Right ventricle myocardium superior (tissue), 1 donor: ENCODE measurements around the gene P2RY14. TPM values are rescaled to one million over a fixed set of nuclear protein-coding genes. Genes with fewer than 3 reads are reported as not detected.
A peak's percentile ranks its signal among the peaks of the same experiment; 100 is the strongest.

ENCODE experiments used
- ATAC-seq: fragments of 200-7000 bp; cut with Tn5 transposase; one replicate; pipeline ENCODE4 v1.9.1; 2020; ENCODE audit warnings: mild to moderate bottlenecking; ENCODE audit not compliant: poor library complexity
- DNase-seq: peaks from one replicate; pipeline ENCODE4 v3.0.0-alpha.2; 2020
- intact Hi-C: fragments of 100-400 bp; cut with DNase I; formaldehyde crosslinking; loops from one replicate; pipeline ENCODE4 v1.11.2; 2022
- long read RNA-seq: library from polyadenylated mRNA; unstranded; transcript quantifications from one replicate; pipeline ENCODE4 v2.0.0, GENCODE V29; 2021
- total RNA-seq: library from RNA; stranded (reverse); fragmentation: NEBNext Ultra II Directional; extraction: Animal tissue kit (Norgen Biotek cat#: 25700); gene quantifications from one replicate; pipeline ENCODE4 v1.2.1, GENCODE V29; 2021
- donor health status: DM: no; HTN: yes; CAD: no; lungs with severe emphysema.

Gene P2RY14
- total RNA-seq = 3.6 TPM
- long read RNA-seq, partial matches to known transcripts = 0 of 4 reads
- long read RNA-seq, other reads (novel, unspliced or antisense) = 1 of 4 reads

DNA sequence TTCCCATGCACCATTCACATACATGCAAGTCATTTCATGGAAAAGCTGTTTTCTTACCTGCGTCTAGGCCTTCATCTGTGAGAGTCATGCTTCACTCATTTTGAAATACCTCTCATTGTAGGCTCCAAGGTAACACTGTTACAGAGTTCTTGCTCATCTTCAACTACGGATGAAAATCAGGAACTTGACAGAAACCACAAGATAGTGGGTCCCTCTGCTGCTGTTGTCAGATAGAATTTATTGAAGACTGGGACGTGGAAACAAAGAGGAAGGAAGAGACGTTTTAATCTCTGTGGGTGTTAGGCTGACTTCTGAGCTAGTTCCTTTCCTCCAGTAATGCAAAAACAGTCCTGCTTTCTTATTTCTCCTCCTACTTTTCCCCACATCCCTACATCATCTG lies at the start of gene P2RY14:
P2RY14 (minus strand) TSS at position 313 of the 400 bp plus-strand sequence. CDS start 64,226 bp downstream, outside the sequence.
- peak; percentile 59 for ATAC-seq
- no peak for DNase-seq
- intact Hi-C loops = no loop called here

DNA sequence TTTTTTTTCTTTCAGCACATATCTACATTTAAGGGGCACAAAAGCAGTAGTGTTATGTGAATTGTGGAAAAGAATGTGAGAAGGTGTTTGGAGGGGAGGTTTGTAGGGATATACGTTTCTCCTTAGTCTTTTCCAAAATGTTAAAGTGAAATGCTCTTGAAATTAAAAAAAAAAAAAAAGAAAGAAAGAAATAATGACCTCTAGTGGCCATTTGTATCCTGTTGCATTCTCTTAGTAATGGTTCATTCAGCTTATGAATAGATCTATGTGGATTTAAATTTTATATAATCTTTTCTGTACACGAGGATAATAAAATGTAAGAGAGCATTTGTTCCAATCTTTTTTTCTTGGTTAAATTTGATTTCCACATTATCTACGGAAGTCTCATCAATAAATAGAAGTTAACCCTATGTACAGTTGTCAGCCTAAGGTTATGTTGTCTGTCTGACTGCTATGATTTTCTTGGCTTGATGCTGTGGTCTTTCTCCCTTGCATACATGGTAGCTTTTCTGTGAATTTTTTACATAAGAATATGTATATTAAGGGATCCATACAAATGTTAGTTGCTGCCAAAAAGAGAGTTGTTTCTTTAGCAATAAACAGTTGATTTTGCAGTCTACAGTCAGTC lies 49.3 kb upstream of the P2RY14 start:
- ATAC-seq (peak; percentile 46), DNase-seq (no peak)
- intact Hi-C loops = no loop called here

DNA sequence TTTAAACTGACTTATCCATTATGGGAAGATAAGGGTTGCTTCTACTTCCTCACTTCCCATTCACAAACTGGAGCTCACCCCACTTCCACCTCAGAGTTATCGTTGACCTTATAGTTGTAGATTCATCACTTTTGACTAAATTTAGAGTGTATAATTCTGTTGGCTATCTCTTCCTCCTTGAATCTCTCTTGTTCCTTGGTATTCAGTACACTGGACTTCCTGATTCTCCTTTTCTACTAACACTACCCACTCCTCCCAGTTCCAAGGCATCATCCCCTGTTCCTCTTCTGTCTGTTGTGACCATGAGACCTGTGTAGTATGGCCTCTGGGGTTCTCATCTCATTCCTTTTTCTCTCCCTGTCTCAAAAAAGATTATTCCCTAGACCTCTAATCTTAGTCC lies 44.2 kb upstream of the P2RY14 start:
- intact Hi-C loops = no loop called here
- no peak for DNase-seq
- ATAC-seq = peak; percentile 43

DNA sequence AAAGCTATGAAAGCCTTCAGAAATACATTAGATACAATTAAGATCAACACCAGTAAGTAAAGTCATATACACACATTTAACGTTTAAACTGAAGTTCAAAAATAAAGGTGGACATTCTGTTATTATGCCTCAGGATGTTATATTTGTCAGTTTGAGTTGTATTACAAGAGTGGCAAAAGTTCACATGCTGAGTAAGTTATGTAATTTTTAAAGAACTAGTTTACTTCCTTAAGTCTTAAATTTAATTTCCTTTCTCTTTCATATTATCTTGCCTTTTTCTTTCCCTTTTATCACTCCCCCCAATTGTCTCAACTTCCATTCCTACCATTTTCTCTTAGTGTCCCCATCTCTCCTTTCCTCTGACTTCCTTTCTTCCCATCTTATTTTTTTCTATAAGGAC lies 43.2 kb upstream of the P2RY14 start:
- intact Hi-C loops = no loop called here
- no peak for ATAC-seq
- no peak for DNase-seq

DNA sequence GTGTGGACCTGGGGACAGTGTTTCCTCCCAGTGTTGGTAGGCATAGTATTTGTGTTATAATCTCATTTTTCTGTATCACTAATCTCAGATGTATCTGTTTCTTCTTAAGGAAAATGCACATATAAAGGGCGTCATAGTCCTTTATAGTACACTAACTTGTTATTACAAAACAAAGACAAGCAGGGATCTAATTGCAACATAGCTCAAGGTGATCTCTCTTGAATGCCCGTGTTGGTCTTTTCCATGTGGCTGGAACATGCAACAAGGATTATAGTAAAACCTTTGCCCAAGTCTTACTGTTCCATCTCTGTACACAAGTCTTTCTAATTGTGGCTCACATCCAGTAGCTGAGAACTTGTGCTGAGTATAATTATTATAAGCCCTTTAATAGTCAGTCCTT lies 41.8 kb upstream of the P2RY14 start:
- DNase-seq = no peak
- intact Hi-C loops = no loop called here
- no peak for ATAC-seq

DNA sequence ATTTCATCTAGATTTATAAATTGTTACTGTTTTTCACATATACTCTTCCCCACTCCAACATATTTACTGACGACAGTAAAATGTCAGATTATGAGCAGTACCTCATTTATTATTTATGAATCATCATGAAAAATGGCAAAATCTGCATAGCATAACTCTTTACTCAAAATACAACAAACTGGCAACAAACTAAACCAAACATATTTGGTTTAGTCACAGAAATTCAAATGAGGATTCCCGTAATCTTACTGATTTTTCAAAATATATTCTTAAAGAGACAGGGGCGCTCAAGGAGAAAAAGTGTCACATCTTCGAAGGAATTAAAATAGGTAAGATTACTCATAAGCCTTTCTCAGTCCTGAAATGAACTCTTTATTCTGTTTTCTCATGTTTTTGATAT lies 41.3 kb upstream of the P2RY14 start:
- no peak for ATAC-seq
- no peak for DNase-seq
- intact Hi-C loops = no loop called here

DNA sequence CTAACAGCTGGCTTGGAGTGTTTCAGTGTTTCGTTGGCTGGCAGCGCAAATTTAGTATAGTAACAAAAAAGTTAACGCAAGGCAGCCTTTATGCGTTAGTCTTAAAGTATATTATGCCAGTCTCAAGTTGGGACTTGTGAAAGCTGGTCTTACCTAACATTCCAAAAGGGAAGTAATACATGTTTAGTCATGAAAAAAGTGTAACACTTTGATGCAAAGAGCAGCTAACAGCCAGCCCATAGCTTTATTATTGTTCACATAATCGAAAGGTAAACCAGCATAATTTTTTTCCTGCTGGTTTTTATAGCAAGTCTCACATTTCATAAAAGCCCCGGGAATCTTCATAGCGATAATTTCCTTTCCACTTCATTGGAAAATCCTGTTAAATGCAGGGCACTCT lies 40.6 kb upstream of the P2RY14 start:
- ATAC-seq = no peak
- no peak for DNase-seq
- intact Hi-C loops = no loop called here

DNA sequence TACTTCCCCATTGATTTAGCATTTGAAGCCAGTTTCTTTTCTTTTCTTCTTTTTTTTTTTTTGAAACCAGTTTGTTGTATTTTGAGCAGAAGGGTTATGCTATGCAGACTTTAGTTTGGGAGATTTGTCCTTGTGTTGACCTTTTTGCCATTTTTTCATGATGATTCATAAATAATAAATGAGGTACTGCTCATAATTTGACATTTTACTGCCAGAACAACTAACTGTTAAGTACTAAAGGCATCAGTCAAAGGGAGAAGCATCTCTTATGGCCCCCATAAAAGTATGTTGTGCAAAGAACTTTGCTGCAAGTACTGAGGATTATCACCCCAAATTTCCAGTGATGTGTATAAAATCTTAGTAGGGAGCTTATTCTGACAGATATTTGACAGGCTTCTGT lies 40.0 kb upstream of the P2RY14 start:
- ATAC-seq (no peak), DNase-seq (no peak)
- intact Hi-C loops = no loop called here

DNA sequence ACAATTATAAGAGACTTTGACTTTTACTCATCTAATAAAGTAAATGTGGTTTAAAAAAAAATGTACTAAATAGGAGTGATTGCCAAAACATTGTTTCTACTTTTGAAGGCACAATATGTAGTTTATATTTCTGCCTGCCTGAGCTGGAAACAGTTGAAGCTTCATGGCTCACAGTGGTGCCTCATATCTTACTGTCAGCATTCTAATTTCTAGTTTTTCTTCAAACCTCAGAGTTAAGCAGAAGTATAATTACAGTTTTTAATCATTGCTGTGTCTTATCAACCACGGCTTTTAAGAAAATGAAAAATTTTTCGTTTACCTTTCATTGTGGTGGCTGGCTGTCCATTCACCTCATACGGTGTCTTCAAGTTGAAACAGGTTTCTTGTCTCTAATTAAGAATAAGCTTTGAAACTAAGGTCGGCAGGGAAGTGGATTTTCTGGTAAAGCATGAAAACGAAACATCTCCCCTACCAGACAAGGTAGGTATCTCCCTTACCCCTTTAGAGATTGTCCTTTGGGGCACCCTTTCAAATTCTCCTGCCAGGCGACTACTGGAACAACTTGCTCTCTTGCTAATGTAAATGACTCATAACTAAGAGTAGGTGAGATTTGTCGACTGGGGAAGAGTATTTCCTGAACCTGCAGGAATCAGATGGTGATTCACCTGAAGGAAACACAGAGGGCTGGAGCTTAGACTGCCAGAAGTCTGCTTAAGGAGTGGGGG lies 38.1 kb upstream of the P2RY14 start, which contains the start of gene GPR87:
GPR87 (minus strand) TSS at position 554 of the 725 bp plus-strand sequence. CDS start 16,720 bp downstream, outside the sequence.
- ATAC-seq = no peak
- intact Hi-C loops = no loop called here
- no peak for DNase-seq

DNA sequence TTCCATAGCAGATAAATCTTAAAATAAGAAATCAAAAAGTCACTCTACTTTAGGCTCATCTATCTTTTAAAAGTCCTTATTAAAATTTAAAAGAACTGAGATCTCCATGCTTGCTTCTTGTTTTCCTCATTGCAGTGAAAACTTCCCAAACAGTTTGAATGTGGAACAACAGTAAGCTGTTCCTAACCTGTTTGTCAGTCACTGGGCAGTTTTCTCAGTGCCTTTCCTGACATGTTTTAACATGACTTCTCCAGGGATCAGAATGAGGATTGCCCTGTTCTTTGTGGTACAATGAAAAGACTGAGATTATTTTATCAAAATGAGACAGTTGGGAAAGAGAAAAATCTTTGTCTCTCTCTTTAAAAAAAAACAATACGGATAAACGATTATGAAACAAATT lies 37.5 kb upstream of the P2RY14 start:
- ATAC-seq = no peak

DNA sequence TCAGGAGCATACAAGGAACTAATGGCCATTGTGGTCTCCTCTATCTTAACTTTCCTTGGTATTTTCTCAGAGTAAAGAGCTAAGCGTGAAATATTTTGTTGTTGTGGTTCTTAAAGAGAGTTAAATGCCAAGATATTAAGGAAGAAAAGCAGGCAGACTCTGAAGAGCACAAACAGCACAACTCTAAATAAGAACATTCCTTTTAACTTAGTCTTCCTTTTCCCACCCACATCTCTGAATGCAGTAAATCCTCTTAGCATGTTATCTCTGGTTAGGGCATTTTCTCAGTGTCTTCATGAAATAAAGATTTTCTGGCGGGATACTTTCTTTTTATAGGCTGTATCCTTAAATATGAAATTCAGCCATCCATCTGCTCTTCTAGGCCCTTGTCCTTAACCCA lies 36.8 kb upstream of the P2RY14 start:
- intact Hi-C loops = no loop called here
- DNase-seq (no peak), ATAC-seq (no peak)

More for the DNA sequence above, 37.5 kb upstream of the P2RY14 start:
- intact Hi-C loops = no loop called here
- no peak for DNase-seq

DNA sequence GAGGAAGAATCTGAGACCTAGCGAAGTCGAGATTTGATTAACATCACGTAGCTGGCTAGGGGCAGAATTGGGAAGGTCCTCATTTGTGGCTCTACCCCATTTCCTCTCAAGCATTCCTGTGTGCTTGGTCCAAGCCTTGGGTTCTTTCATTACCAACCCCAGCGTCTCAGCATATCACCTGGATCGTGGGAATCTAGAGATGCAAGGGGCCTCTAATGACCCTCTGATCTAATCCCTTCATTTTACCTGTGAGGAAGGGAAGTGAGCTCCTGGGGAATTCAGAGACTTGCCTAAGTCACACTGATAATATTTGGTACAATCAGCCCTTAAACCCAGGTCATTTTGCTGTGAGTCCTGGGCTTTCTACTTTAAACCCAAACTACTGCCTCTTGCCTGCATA lies 36.3 kb upstream of the P2RY14 start:
- DNase-seq = no peak
- intact Hi-C loops = no loop called here
- ATAC-seq = no peak

DNA sequence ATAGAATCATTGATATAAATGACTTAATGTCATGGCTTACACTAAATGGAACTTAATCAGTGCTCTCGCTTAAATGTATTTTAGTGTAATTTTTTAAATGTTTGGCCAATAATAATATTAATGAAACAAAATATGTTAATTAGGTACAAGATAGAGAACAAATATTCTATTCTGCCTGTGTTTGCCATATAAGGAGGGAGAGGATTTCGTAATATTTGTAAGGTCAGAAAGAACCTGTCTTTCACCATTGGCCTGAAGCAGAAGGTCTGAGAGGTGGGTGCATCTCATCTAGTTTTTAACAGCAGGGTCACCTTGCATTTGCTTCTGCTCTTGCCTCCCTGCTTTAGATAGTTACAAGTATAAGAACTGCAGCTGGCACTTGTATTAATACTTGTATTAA lies 35.8 kb upstream of the P2RY14 start:
- intact Hi-C loops = no loop called here
- ATAC-seq = no peak
- DNase-seq = no peak

DNA sequence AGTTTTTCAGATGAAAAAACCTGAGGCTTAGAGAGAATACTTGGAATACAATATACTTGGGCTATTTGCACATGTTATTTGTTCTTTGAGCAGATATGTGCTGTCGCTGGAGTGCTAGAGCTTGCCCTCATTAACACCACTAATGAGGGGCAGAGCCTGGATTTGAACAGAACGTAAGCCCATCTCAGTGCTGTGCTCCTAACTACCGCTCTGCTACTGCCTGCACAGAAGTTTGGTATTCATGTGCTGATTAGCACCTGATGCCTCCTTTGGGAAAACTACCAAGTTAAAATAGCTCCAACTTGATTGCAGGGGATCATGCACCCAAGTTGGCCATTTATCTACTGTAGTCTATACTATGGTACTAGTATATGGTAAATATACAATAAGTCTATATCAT lies 34.6 kb upstream of the P2RY14 start:
- intact Hi-C loops = no loop called here
- DNase-seq (no peak), ATAC-seq (no peak)

DNA sequence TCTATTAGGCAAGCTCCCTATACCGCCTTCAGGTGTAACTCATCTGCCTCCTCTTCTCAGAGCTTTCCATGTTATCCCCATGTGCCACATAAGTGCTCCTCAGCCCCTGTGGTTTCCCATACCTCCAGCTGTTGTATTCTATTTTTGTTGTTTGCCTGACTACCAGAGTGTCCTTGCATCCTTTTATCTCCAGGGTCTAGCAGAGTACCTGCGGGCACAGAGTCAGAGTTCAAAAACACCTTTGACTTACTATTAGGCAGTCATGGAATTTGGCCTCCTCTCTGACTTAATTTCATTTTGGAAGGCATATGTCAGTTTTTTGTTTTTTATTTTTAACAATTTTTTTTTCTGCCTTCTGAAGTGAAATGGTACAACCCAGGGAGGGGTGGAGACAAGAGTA lies 31.2 kb upstream of the P2RY14 start:
- intact Hi-C loops = no loop called here

DNA sequence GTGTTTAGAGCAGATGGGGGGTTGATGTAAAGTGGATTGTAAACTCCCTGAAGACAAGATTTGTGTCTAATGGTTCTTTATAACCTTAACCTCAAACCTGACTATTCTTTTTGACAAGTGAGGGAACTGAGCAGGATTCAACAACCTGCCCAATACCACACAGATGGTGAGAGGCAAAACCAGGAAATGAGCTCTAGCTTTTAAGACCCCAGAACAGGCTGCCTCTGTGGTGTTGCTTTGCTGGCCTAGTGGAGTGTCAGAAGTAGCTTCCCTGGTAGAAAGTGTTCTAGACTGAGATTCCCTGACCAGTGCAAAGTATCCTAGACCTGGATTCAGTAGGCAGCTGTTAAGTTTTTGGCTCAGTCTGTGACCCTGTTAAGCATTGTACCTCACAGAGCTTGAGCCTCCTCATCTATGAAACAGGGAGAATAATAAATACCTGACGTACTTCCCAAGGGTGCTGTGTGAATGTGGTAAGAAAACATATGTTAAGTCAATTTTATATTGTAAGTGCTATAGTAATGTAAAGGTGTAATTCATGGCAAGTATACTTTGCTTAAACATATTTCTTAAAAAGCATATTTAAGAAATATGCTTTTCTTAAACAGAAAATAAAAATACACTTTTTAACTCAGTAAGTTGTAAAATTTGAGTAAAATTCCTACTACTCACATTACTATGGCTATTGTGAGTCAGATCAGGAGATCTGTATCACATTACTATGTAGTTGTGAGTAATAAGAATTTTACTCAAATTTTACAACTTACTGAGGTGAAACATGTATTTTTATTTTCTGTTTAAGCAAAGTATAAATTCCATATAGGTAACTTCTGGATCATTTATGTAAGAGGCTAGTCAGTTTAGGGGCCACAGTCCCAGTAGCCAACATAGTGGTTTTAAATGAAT lies 29.5 kb upstream of the P2RY14 start:
- ATAC-seq (no peak), DNase-seq (no peak)
- intact Hi-C loops = no loop called here

More for the DNA sequence above, 31.2 kb upstream of the P2RY14 start:
- DNase-seq = no peak
- ATAC-seq = no peak

DNA sequence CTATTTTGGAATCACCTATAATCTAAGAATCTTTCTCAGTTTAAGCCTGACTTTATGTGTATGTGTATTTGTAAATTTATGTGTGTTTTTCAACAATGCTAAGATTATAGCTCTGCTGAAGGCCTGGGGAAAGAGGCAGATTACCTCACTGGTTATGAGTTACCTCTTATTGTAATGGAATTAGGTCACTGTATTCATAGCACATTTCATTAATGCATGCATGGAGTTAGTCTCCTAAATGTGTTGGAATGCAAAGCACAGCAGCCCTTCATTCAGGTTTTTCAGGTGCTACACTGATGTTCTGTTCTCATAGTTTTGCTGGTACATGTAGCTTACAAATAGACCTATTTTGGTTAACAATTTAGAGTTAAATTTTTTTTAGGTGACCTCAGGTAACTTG lies 28.8 kb upstream of the P2RY14 start:
- no peak for ATAC-seq
- intact Hi-C loops = no loop called here
- DNase-seq = no peak

DNA sequence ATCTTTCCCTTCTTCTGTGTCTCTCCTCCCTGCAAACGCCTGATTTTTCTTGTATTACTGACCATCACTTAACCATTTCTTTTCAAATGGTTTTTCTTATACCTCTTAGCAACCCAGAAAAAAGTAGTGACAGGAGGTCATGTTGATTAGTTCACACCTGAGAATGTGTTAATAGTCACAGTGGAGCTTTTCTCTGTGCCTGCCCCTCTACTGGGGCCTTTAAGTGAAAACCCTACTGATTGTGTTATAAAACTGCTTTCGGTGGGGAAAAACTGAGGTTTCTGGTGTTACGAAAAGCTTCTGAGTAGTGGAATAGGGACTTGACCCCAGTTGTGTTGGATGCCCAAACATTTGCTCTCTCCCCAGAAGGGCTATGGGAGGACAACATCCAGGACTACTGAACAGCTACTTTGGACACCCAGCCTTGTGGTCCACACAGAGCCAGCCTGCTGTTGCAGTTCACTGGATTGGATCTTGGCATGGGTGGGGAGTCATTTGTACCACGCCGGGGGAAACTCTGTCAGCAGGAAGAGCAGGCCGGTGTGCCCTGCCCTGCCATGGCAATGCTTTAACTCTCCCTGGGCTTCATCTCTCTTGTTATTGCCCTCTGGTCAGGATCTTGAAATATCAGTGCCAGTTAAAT lies 27.9 kb upstream of the P2RY14 start:
- intact Hi-C loops = no loop called here
- ATAC-seq (no peak), DNase-seq (no peak)

DNA sequence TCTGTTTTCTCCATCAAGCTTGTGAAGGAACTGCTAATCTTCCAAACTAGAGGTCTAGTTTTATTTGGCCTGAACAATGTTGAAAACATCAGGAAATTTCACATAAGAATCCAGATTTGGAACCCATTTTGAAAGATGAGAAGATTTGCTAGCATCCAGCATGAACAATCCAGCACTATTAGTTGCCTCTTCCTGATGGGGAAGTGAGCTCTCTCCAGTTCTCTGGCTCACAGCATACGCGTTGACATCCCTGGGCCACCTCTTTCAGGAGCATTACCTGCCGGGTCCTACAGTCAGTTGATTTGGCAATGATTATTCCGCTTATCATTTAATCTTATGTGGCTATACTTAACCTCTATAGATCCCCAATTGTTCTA lies 27.4 kb upstream of the P2RY14 start:
- ATAC-seq (no peak), DNase-seq (no peak)
- intact Hi-C loops = no loop called here
